H1 (cell line): Measurements from ENCODE around the gene ABCA1. TPM values are rescaled to one million over a fixed set of nuclear protein-coding genes. Genes with fewer than 3 reads are reported as not detected.

Source experiments
- CHD1 ChIP-seq: IDR thresholded peaks from 2 replicates; pipeline ENCODE4 v1.6.1; 2012; ENCODE audit warnings: low read depth, low read length, improper control_type of control experiment
- EZH2 ChIP-seq: fragments of 200-600 bp; sonication (generic); IDR thresholded peaks from 2 replicates; pipeline ENCODE4 v1.7.1; 2012; ENCODE audit warnings: low read depth, mild to moderate bottlenecking, moderate library complexity, low read length, inconsistent platforms; ENCODE audit not compliant: severe bottlenecking
- FOSL1 ChIP-seq: IDR thresholded peaks from 2 replicates; pipeline ENCODE4 v1.6.1; 2011; ENCODE audit warnings: mild to moderate bottlenecking, low read depth, low read length, moderate library complexity; ENCODE audit not compliant: insufficient read depth
- GTF2F1 ChIP-seq: IDR thresholded peaks from 2 replicates; pipeline ENCODE4 v1.6.1; 2012; ENCODE audit warnings: low read depth, low read length, improper control_type of control experiment, borderline replicate concordance
- JUN ChIP-seq: IDR thresholded peaks from 2 replicates; pipeline ENCODE4 v1.6.1; 2011; ENCODE audit warnings: low read depth, mild to moderate bottlenecking, improper control_type of control experiment, low read length
- KDM4A ChIP-seq: IDR thresholded peaks from one replicate; pipeline ENCODE4 v1.7.1; 2012; ENCODE audit warnings: low read depth, mild to moderate bottlenecking, moderate library complexity, low read length, inconsistent platforms; ENCODE audit not compliant: severe bottlenecking
- SIN3A ChIP-seq, 2 experiments: IDR thresholded peaks in 1 of 2; conservative IDR thresholded peaks in 1 of 2; 2 replicates each; pipeline ENCODE4 v1.6.1; 2011 to 2012; ENCODE audit warnings: low read length in 2 of 2, improper control_type of control experiment in 1 of 2, low read depth in 1 of 2, mild to moderate bottlenecking in 1 of 2
- SIRT6 ChIP-seq: IDR thresholded peaks from one replicate; pipeline ENCODE4 v1.7.1; 2012; ENCODE audit warnings: low read length, inconsistent platforms
- SP1 ChIP-seq: IDR thresholded peaks from 2 replicates; pipeline ENCODE4 v1.6.1; 2011; ENCODE audit warnings: low read depth, low read length
- SRF ChIP-seq: IDR thresholded peaks from 2 replicates; pipeline ENCODE4 v1.6.1; 2011; ENCODE audit warnings: mild to moderate bottlenecking, low read depth, low read length, moderate library complexity
- USF2 ChIP-seq: IDR thresholded peaks from 2 replicates; pipeline ENCODE4 v1.6.1; 2011; ENCODE audit warnings: low read length, improper control_type of control experiment
- polyA plus RNA-seq, 7 experiments: library from polyadenylated mRNA; depleted of rRNA in 3 of 7; stranded (reverse) in 5 of 7; unstranded in 2 of 7; fragments of >200 nt in 5 of 7; fragments of 200-250 nt in 2 of 7; gene quantifications; 1 replicate in 5 of 7; 2 replicates in 1 of 7; 4 replicates in 1 of 7; pipeline versions ENCODE4 v1.2.1 to v1.2.3, GENCODE V29; 2011 to 2013; ENCODE audit warnings: missing spikeins in 2 of 7, mixed read lengths in 2 of 7
- total RNA-seq: library from RNA; stranded (reverse); fragmentation: NEBNext Ultra II Directional; extraction: Animal tissue kit (Norgen Biotek cat#: 25700); gene quantifications from 2 replicates; pipeline ENCODE4 v1.2.1, GENCODE V29; 2021

ABCA1 gene
- total and polyA plus RNA-seq, 2 of the 8 experiments (the other 6 are each of a cell fraction or from before 2014, with no cell fraction given), result 6.9 to 7.8 TPM

- no peak for TF ChIP-seq SIN3A (conservative IDR thresholded peaks at IDR 0.05 in 1 of 2, IDR thresholded peaks at IDR 0.05 in 1 of 2; ENCODE audit: low read depth in 1 of 2, low read length in 2 of 2)
- no peak for TF ChIP-seq USF2
- TF ChIP-seq SIRT6, result no peak
- no peak for TF ChIP-seq EZH2
- TF ChIP-seq SP1, result no peak
- TF ChIP-seq GTF2F1, result no peak
- no peak for TF ChIP-seq JUN
- TF ChIP-seq SRF, result no peak
- no peak for TF ChIP-seq FOSL1
- no peak for TF ChIP-seq CHD1
- no peak for TF ChIP-seq KDM4A
These were observed 63.3 kb downstream of the ABCA1 start (continued) for GRCh38 chr9:104864675-104865104.
